Adipocyte (in vitro differentiated cells): ENCODE measurements around the gene RUNX2.

ENCODE experiments used
- DNase-seq: peaks from one replicate; pipeline ENCODE4 v3.0.0-alpha.2; 2015; ENCODE audit warnings: low read depth
- H3K27me3 ChIP-seq: replicated peaks from 2 replicates; pipeline ENCODE4 v1.7.0; 2013; ENCODE audit warnings: mild to moderate bottlenecking, low read length, moderate library complexity; ENCODE audit not compliant: control insufficient read depth, insufficient read depth
- H3K36me3 ChIP-seq: 2 replicates; pipeline ENCODE4 v1.7.0; 2013; ENCODE audit warnings: low read length, mild to moderate bottlenecking, moderate library complexity; ENCODE audit not compliant: control insufficient read depth, insufficient read depth, severe bottlenecking
- H3K4me1 ChIP-seq: 2 replicates; pipeline ENCODE4 v1.7.0; 2013; ENCODE audit warnings: mild to moderate bottlenecking, low read length, moderate library complexity; ENCODE audit not compliant: control insufficient read depth, insufficient read depth
- H3K4me3 ChIP-seq: 2 replicates; pipeline ENCODE4 v1.7.0; 2013; ENCODE audit warnings: mild to moderate bottlenecking, low read length, moderate library complexity
- H3K9ac ChIP-seq: 2 replicates; pipeline ENCODE4 v1.7.0; 2013; ENCODE audit warnings: mild to moderate bottlenecking, low read length, moderate library complexity
- H3K9me3 ChIP-seq: 2 replicates; pipeline ENCODE4 v1.7.0; 2013; ENCODE audit warnings: mild to moderate bottlenecking, low read length, moderate library complexity; ENCODE audit not compliant: control insufficient read depth

The RUNX2 gene

GRCh38 chr6:45416700-45417099, 88.6 kb downstream of the RUNX2 start:
- no peak for DNase-seq
- H3K9ac ChIP-seq = no peak overlapping the region
- no peaks in the 10 kb centered on the region for H3K9me3 ChIP-seq
- H3K27me3 ChIP-seq = no peaks in the 10 kb centered on the region
- no peaks in the 10 kb centered on the region for H3K36me3 ChIP-seq
- H3K4me3 ChIP-seq = no peak overlapping the region
- H3K4me1 ChIP-seq = peaks cover 41% of the 10 kb centered on the region

GRCh38 chr6:45417436-45417835, 89.3 kb downstream of the RUNX2 start:
- H3K9ac ChIP-seq = no peak overlapping the region
- H3K4me1 ChIP-seq = peaks cover 41% of the 10 kb centered on the region
- H3K27me3 ChIP-seq = no peaks in the 10 kb centered on the region
- DNase-seq = no peak
- H3K4me3 ChIP-seq = no peak overlapping the region
- no peaks in the 10 kb centered on the region for H3K9me3 ChIP-seq
- no peaks in the 10 kb centered on the region for H3K36me3 ChIP-seq

- Histone ChIP-seq H3K9ac (peak overlapping the region; percentile 88), H3K36me3 (no peaks in the 10 kb centered on the region), H3K4me1 (peaks cover 50% of the 10 kb centered on the region), H3K4me3 (peak overlapping the region; percentile 96), H3K27me3 (no peaks in the 10 kb centered on the region), H3K9me3 (no peaks in the 10 kb centered on the region)
- no peak for DNase-seq
Observed at GRCh38 chr6:45419571-45420082, 91.5 kb downstream of the RUNX2 start.

- Histone ChIP-seq H3K27me3 (no peaks in the 10 kb centered on the region), H3K9me3 (no peaks in the 10 kb centered on the region), H3K4me1 (peaks cover 49% of the 10 kb centered on the region), H3K9ac (peak overlapping the region; percentile 88), H3K4me3 (peak overlapping the region; percentile 96), H3K36me3 (no peaks in the 10 kb centered on the region)
- DNase-seq = no peak
Observed at GRCh38 chr6:45420083-45420908, 92.2 kb downstream of the RUNX2 start.

- Histone ChIP-seq H3K36me3 (no peaks in the 10 kb centered on the region), H3K9ac (peak overlapping the region; percentile 88), H3K4me3 (peak overlapping the region; percentile 96), H3K4me1 (peaks cover 41% of the 10 kb centered on the region), H3K9me3 (no peaks in the 10 kb centered on the region), H3K27me3 (no peaks in the 10 kb centered on the region)
- DNase-seq = no peak
Observed at GRCh38 chr6:45420909-45421708, 93.0 kb downstream of the RUNX2 start.

GRCh38 chr6:45421709-45422502, 93.8 kb downstream of the RUNX2 start:
- peak overlapping the region; percentile 96 for H3K4me3 ChIP-seq
- no peaks in the 10 kb centered on the region for H3K9me3 ChIP-seq
- DNase-seq = peak; percentile 82
- peaks cover 33% of the 10 kb centered on the region for H3K4me1 ChIP-seq
- peak overlapping the region; percentile 88 for H3K9ac ChIP-seq
- no peaks in the 10 kb centered on the region for H3K27me3 ChIP-seq
- no peaks in the 10 kb centered on the region for H3K36me3 ChIP-seq

- Histone ChIP-seq H3K9ac (peak overlapping the region; percentile 88), H3K36me3 (no peaks in the 10 kb centered on the region), H3K27me3 (no peaks in the 10 kb centered on the region), H3K4me3 (peak overlapping the region; percentile 96), H3K4me1 (peaks cover 34% of the 10 kb centered on the region), H3K9me3 (no peaks in the 10 kb centered on the region)
- DNase-seq = peak; percentile 63
Observed at GRCh38 chr6:45422503-45423110, 94.5 kb downstream of the RUNX2 start.

GRCh38 chr6:45423111-45423823, 95.1 kb downstream of the RUNX2 start:
- no peaks in the 10 kb centered on the region for H3K9me3 ChIP-seq
- peaks cover 34% of the 10 kb centered on the region for H3K4me1 ChIP-seq
- no peaks in the 10 kb centered on the region for H3K27me3 ChIP-seq
- peak; percentile 73 for DNase-seq
- no peaks in the 10 kb centered on the region for H3K36me3 ChIP-seq
- H3K9ac ChIP-seq = peak overlapping the region; percentile 88
- peak overlapping the region; percentile 96 for H3K4me3 ChIP-seq

GRCh38 chr6:45423824-45424450, 95.8 kb downstream of the RUNX2 start:
- DNase-seq = no peak
- Histone ChIP-seq H3K4me3 (peak overlapping the region; percentile 96), H3K27me3 (no peaks in the 10 kb centered on the region), H3K4me1 (peaks cover 34% of the 10 kb centered on the region), H3K9me3 (no peaks in the 10 kb centered on the region), H3K36me3 (no peaks in the 10 kb centered on the region), H3K9ac (peak overlapping the region; percentile 88)

GRCh38 chr6:45424451-45424861, 96.3 kb downstream of the RUNX2 start:
- Histone ChIP-seq H3K4me3 (peak overlapping the region; percentile 96), H3K9ac (peak overlapping the region; percentile 88), H3K9me3 (no peaks in the 10 kb centered on the region), H3K36me3 (no peaks in the 10 kb centered on the region), H3K27me3 (no peaks in the 10 kb centered on the region), H3K4me1 (peaks cover 30% of the 10 kb centered on the region)
- DNase-seq = no peak
